Ovary (tissue), 9 donors: Measurements from ENCODE around the gene CPHXL2. TPM values are rescaled to one million over a fixed set of nuclear protein-coding genes. Genes with fewer than 3 reads are reported as not detected.

Source experiments
- DNase-seq, 5 donors: peaks; one replicate each; pipeline ENCODE4 v3.0.0-alpha.2; 2019 to 2020
- H3K27ac ChIP-seq, 2 donors: fragments of 200-600 bp; one replicate each; pipeline versions ENCODE4 v1.5.1 to v1.8.0; 2019 to 2022
- H3K27me3 ChIP-seq: fragments of 200-600 bp; one replicate; pipeline ENCODE4 v1.8.0; 2022
- H3K36me3 ChIP-seq: fragments of 200-600 bp; sonication (generic); one replicate; pipeline ENCODE4 v1.5.1; 2019
- H3K4me1 ChIP-seq: one replicate; pipeline ENCODE4 v1.8.1; 2013; ENCODE audit warnings: mild to moderate bottlenecking, moderate library complexity; ENCODE audit not compliant: insufficient read depth
- H3K4me3 ChIP-seq: fragments of 200-600 bp; sonication (generic); one replicate; pipeline ENCODE4 v1.5.1; 2017
- H3K9me3 ChIP-seq, 2 donors: fragments of 200-600 bp in 1 of 2; sonication (generic) in 1 of 2; one replicate each; pipeline versions ENCODE4 v1.5.1 to v1.8.1; 2013 to 2019; ENCODE audit warnings: mild to moderate bottlenecking in 1 of 2, moderate library complexity in 1 of 2
- CTCF ChIP-seq, 3 donors: fragments of 450-650 bp in 2 of 3; fragments of 200-600 bp in 1 of 3; IDR thresholded peaks; one replicate each; pipeline versions ENCODE4 v1.5.1 to v1.8.0; 2016 to 2022; ENCODE audit warnings: antibody characterized with exemption in 3 of 3, mild to moderate bottlenecking in 1 of 3
- EP300 ChIP-seq: sonication (generic); formaldehyde crosslinking; IDR thresholded peaks from one replicate; pipeline ENCODE4 v1.6.1; 2017; ENCODE audit warnings: antibody characterized with exemption
- POLR2A ChIP-seq: fragments of 450-650 bp; IDR thresholded peaks from one replicate; pipeline ENCODE4 v1.6.1; 2017; ENCODE audit warnings: antibody characterized with exemption, mild to moderate bottlenecking, moderate library complexity
- WGBS, 3 donors: extraction: QIAGEN DNeasy Blood & Tissue Kit in 1 of 3; methylation state at CpG; one replicate each; pipeline versions ENCODE4 v1.1.5 to v1.1.7; 2013 to 2017; 5-methylcytosine and 5-hydroxymethylcytosine counted together
- intact Hi-C, 4 donors: fragments of 100-400 bp; cut with DNase I; formaldehyde crosslinking; loops; one replicate each; pipeline versions ENCODE4 v1.11.0 to v1.15.1; 2022 to 2023
- polyA plus RNA-seq, 2 donors: library from polyadenylated mRNA; stranded (reverse); fragments of 200-250 nt in 1 of 2; fragments of 350-450 nt in 1 of 2; fragmentation: Illumina TruSeq in 1 of 2; extraction: RNeasy Lipid Tissue Mini Kit (QIAGEN cat#74804) in 1 of 2; gene quantifications; one replicate each; pipeline ENCODE4 v1.2.3, GENCODE V29; 2013 to 2014
- total RNA-seq, 7 donors: library from RNA; depleted of rRNA in 2 of 7; stranded (reverse); fragments of >200 nt in 2 of 7; fragmentation: NEBNext Ultra II Directional in 3 of 7; extraction: Animal tissue kit (Norgen Biotek cat#: 25700) in 3 of 7; gene quantifications; one replicate each; pipeline versions ENCODE4 v1.1.0 to v1.2.4, GENCODE V29; 2016 to 2023
- donor health status: DM: no; HTN: no; CAD: no; lungs with moderate emphysema.
- donor health status: DM: no; HTN: no; CAD: no.
- donor health status: Bipolar disorder and iron deficiency.
- donor health status: DM: yes; HTN: yes; CAD: no.
- donor health status: DM: no; HTN: no; CAD: no.
- donor health status: DM: yes; HTN: yes; CAD: no.

The CPHXL2 gene
- total and polyA plus RNA-seq, 9 donors, result not detected

- no peak for DNase-seq
- intact Hi-C loops, result loop anchor here in 1 of 4 donors (10.0 kb wide), 1 partner anchor 264 kb away; no protein-coding TSS in a partner anchor
- TF ChIP-seq POLR2A (no peak), CTCF (IDR thresholded peaks at IDR 0.05) (no peak), EP300 (no peak)
- Histone ChIP-seq H3K27ac (no peak overlapping the region), H3K9me3 (no peaks in the 10 kb centered on the region), H3K36me3 (no peaks in the 10 kb centered on the region), H3K4me1 (no peaks in the 10 kb centered on the region), H3K4me3 (no peak overlapping the region), H3K27me3 (no peaks in the 10 kb centered on the region)
- WGBS, 3 donors, result 46 to 65% (median 51%) methylated on average over 4 of the region's 4 CpGs
Measured at GRCh38 chr16:75660726-75661302, 16.0 kb downstream of the CPHXL2 start.

GRCh38 chr16:75660321-75660720 lies 16.5 kb downstream of the CPHXL2 start:
- DNase-seq, result no peak
- TF ChIP-seq EP300 (no peak), POLR2A (no peak), CTCF (IDR thresholded peaks at IDR 0.05) (no peak)
- Histone ChIP-seq H3K9me3 (no peaks in the 10 kb centered on the region), H3K27ac (no peak overlapping the region), H3K27me3 (no peaks in the 10 kb centered on the region), H3K36me3 (no peaks in the 10 kb centered on the region), H3K4me3 (no peak overlapping the region), H3K4me1 (no peaks in the 10 kb centered on the region)
- WGBS, 3 donors, result 88 to 92% (median 91%) methylated on average over 6 of the region's 6 CpGs
- intact Hi-C loops, result loop anchor here in 1 of 4 donors (10.0 kb wide), 1 partner anchor 264 kb away; no protein-coding TSS in a partner anchor

- intact Hi-C loops, result loop anchor here in 1 of 4 donors (10.0 kb wide), 1 partner anchor 87 kb away; no protein-coding TSS in a partner anchor
- DNase-seq, result no peak
- H3K4me1 ChIP-seq, result no peaks in the 10 kb centered on the region
- H3K9me3 ChIP-seq, result no peaks in the 10 kb centered on the region
- 76 to 93% (median 90%) methylated on average over 2 of the region's 2 CpGs for WGBS, 3 donors
- no peaks in the 10 kb centered on the region for H3K36me3 ChIP-seq
- TF ChIP-seq CTCF (IDR thresholded peaks at IDR 0.05), result no peak
- TF ChIP-seq POLR2A, result no peak
- no peak for TF ChIP-seq EP300
- no peak overlapping the region for H3K27ac ChIP-seq
- no peak overlapping the region for H3K4me3 ChIP-seq
- no peaks in the 10 kb centered on the region for H3K27me3 ChIP-seq
Measured at GRCh38 chr16:75658175-75658574, 18.6 kb downstream of the CPHXL2 start.

GRCh38 chr16:75653922-75654321 lies 22.9 kb downstream of the CPHXL2 start:
- Histone ChIP-seq H3K27ac (no peak overlapping the region), H3K36me3 (no peaks in the 10 kb centered on the region), H3K4me3 (no peak overlapping the region), H3K27me3 (no peaks in the 10 kb centered on the region), H3K4me1 (peaks cover 6% of the 10 kb centered on the region), H3K9me3 (no peaks in the 10 kb centered on the region)
- WGBS, 3 donors, result 63 to 75% (median 66%) methylated on average over 1 of the region's 1 CpG
- no peak for DNase-seq
- intact Hi-C loops, result loop anchor here in 1 of 4 donors (10.0 kb wide), 1 partner anchor 91 kb away; no protein-coding TSS in a partner anchor
- TF ChIP-seq CTCF (IDR thresholded peaks at IDR 0.05) (no peak), POLR2A (no peak), EP300 (no peak)
